Measurements from ENCODE around the gene SLC39A11.

SLC39A11 gene

DNA sequence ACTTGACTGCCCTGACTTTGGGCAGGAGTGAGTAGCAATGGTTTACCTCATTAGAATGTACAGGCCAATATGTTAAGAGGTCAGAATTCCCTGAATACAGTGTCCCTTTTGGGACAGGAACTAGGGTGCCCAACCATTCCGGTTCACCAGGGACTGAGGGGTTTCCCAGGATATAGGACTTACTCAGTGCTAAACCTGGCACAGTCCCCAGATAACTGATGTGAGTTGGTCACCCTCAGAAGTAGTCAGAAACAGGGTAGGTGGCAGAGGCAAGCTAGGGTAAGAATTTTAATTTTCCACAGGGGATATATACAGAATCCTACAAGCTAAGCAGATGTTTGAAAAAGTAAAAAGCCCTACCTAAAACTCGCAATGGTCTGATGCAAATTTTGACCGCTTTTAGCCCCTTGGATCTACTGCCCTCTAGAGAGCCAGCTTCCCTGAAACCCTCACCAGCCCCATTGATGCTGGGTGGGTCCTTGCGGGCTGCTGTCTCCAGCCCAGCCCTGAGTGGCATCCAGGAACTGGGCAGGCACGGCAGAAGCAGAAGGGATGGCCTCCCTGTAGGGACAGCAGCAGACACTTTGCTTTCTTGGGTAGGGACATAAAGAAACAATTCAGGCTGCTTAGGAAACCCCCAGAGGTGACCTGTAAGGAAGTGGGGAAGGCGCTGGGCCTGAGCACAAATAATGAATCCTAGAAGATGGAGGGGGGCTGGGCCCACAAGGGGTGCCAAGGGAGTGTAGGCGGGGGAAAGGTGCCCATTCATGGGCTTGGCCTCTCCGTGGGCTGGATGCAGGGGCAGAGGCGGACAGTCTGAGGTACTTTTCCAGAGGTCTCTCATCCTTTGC lies 434.8 kb downstream of the SLC39A11 start:
- DNase-seq (ENCODE audit: low read depth, low spot score) = peak; percentile 13
- peak; percentile 26 for TF ChIP-seq CTCF (IDR thresholded peaks at IDR 0.05; ENCODE audit: low read depth, low read length)
- in situ Hi-C loops (cut with HindIII; ENCODE audit: low sequenced_read_pairs) = no loop called here

GRCh38 chr17:72656130-72656763 lies 436.2 kb downstream of the SLC39A11 start:
- H3K4me3 ChIP-seq (ENCODE audit: low read depth, low read length) = no peak overlapping the region
- no peak for DNase-seq (ENCODE audit: low read depth, low spot score)
- no peak for TF ChIP-seq CTCF (IDR thresholded peaks at IDR 0.05; ENCODE audit: low read depth, low read length)
- in situ Hi-C loops (cut with HindIII; ENCODE audit: low sequenced_read_pairs) = no loop called here

More for the DNA sequence above, 434.8 kb downstream of the SLC39A11 start:
- H3K4me3 ChIP-seq (ENCODE audit: low read depth, low read length) = no peak overlapping the region

- DNase-seq (ENCODE audit: low read depth, low spot score) = no peak
- no peak for TF ChIP-seq CTCF (IDR thresholded peaks at IDR 0.05; ENCODE audit: low read depth, low read length)
- in situ Hi-C loops (cut with HindIII; ENCODE audit: low sequenced_read_pairs) = no loop called here
- no peak overlapping the region for H3K4me3 ChIP-seq (ENCODE audit: low read depth, low read length)
These were observed 437.8 kb downstream of the SLC39A11 start for GRCh38 chr17:72654706-72655105.

- no peak for DNase-seq (ENCODE audit: low read depth, low spot score)
- no peak for TF ChIP-seq CTCF (IDR thresholded peaks at IDR 0.05; ENCODE audit: low read depth, low read length)
- H3K4me3 ChIP-seq (ENCODE audit: low read depth, low read length) = no peak overlapping the region
- in situ Hi-C loops (cut with HindIII; ENCODE audit: low sequenced_read_pairs) = no loop called here
These were observed 440.5 kb downstream of the SLC39A11 start for GRCh38 chr17:72651988-72652387.

DNA sequence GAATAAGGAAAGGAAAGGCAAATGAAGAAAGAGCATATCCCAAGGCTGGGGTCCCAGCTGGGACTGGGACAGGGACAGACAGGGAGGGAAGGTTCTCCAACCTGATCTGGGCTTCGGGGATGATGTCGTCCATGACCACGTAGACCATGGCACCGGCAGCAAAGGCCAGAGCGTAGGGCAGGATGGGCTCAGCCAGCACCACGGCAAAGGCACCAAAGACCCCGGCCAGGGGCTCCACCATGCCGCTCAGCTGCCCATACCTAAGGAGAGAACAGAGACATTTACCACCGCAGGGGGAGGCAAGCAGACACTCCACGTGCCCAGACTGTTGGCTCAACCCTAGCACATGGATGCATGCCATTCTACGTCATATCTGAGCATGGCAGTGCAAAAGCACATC lies 443.8 kb downstream of the SLC39A11 start:
- DNase-seq (ENCODE audit: low read depth, low spot score) = no peak
- no peak overlapping the region for H3K4me3 ChIP-seq (ENCODE audit: low read depth, low read length)
- in situ Hi-C loops (cut with HindIII; ENCODE audit: low sequenced_read_pairs) = no loop called here
- no peak for TF ChIP-seq CTCF (IDR thresholded peaks at IDR 0.05; ENCODE audit: low read depth, low read length)

DNA sequence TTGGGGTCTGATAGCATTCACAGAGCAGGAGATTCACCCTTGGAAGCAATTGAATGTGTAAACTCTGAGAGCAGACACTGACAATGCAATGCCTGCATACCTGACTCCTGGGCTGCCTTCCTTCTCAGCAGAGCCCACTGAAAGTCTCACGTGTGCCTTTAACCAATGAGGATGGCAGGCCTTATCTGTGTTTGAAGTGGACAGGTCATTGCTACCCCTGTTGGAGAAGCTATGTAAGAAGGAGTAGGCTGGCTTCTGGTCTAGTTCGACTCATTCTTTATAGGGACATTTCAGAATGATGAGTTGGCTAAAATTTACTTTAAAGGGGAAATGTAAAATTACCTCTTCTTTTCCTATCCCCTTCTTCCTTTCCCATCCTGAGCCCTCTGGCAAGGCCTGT lies 446.3 kb downstream of the SLC39A11 start:
- TF ChIP-seq CTCF (IDR thresholded peaks at IDR 0.05; ENCODE audit: low read depth, low read length) = no peak
- in situ Hi-C loops (cut with HindIII; ENCODE audit: low sequenced_read_pairs) = no loop called here
- H3K4me3 ChIP-seq (ENCODE audit: low read depth, low read length) = no peak overlapping the region
- DNase-seq (ENCODE audit: low read depth, low spot score) = no peak

Measured in astrocyte of the spinal cord (primary cell).